WTC11 (cell line): ENCODE data around the gene IFRD2. TPM values are rescaled to one million over a fixed set of nuclear protein-coding genes. Genes with fewer than 3 reads are reported as not detected.

Experiments used
- ATAC-seq: fragments of 200-7000 bp; cut with Tn5 transposase; 2 replicates; pipeline ENCODE4 v1.10.0; 2021; ENCODE audit warnings: mild to moderate bottlenecking, moderate library complexity
- CTCF ChIA-PET: fragments of 300-600 bp; sonication (Branson Sonifier 250); formaldehyde crosslinking; loops from one replicate; lab custom pipeline; 2021; ENCODE audit warnings: antibody characterized with exemption; lab: Charles Lee
- POLR2A ChIA-PET: fragments of 350-600 bp; sonication (Branson Sonifier 250); formaldehyde crosslinking; loops from one replicate; lab custom pipeline; 2021; ENCODE audit warnings: antibody characterized with exemption; lab: Charles Lee
- DNase-seq: peaks from one replicate; pipeline ENCODE4 v3.0.0; 2021; ENCODE audit warnings: low spot score
- H3K27ac Mint-ChIP-seq: 2 replicates; pipeline ENCODE4 v1.8.0; 2021; ENCODE audit warnings: mixed read lengths
- H3K27me3 Mint-ChIP-seq: 2 replicates; pipeline ENCODE4 v1.8.0; 2021; ENCODE audit warnings: low read depth, mild to moderate bottlenecking, moderate library complexity, mixed read lengths
- H3K36me3 Mint-ChIP-seq: 2 replicates; pipeline ENCODE4 v1.8.0; 2021; ENCODE audit warnings: mixed read lengths
- H3K4me1 Mint-ChIP-seq: 2 replicates; pipeline ENCODE4 v1.8.0; 2022; ENCODE audit warnings: mixed read lengths
- H3K4me3 Mint-ChIP-seq: 2 replicates; pipeline ENCODE4 v1.8.0; 2021; ENCODE audit warnings: mild to moderate bottlenecking, moderate library complexity, mixed read lengths
- H3K9me3 Mint-ChIP-seq: 2 replicates; pipeline ENCODE4 v1.8.0; 2021; ENCODE audit warnings: mixed read lengths
- ELF4 ChIP-seq: sonication (generic); formaldehyde crosslinking; IDR thresholded peaks from 2 replicates; pipeline ENCODE4 v1.8.1; 2022; ENCODE audit warnings: low read depth, mild to moderate bottlenecking, moderate library complexity, missing genetic modification reagents
- ESRRA ChIP-seq: sonication (generic); formaldehyde crosslinking; IDR thresholded peaks from 2 replicates; pipeline ENCODE4 v1.8.1; 2022; ENCODE audit warnings: mild to moderate bottlenecking, missing genetic modification reagents, borderline replicate concordance
- FOXK1 ChIP-seq: sonication (generic); formaldehyde crosslinking; IDR thresholded peaks from 2 replicates; pipeline ENCODE4 v1.8.0; 2022; ENCODE audit warnings: mild to moderate bottlenecking, moderate library complexity, missing genetic modification reagents
- JAZF1 ChIP-seq: fragments of 250-450 bp; sonication (Bioruptor Pico); IDR thresholded peaks from 2 replicates; pipeline ENCODE4 v1.9.0; 2021; ENCODE audit warnings: moderate library complexity, mild to moderate bottlenecking, inconsistent platforms
- RELA ChIP-seq: sonication (generic); formaldehyde crosslinking; IDR thresholded peaks from 2 replicates; pipeline ENCODE4 v1.8.1; 2022; ENCODE audit warnings: missing genetic modification reagents, mild to moderate bottlenecking, borderline replicate concordance
- RORB ChIP-seq: fragments of 250-450 bp; sonication (Bioruptor Pico); IDR thresholded peaks from 2 replicates; pipeline ENCODE4 v1.9.0; 2021; ENCODE audit warnings: mild to moderate bottlenecking
- SP1 ChIP-seq: sonication (generic); formaldehyde crosslinking; conservative IDR thresholded peaks from 2 replicates; pipeline ENCODE4 v1.8.1; 2022; ENCODE audit warnings: missing genetic modification reagents
- TEAD4 ChIP-seq: sonication (generic); formaldehyde crosslinking; IDR thresholded peaks from 2 replicates; pipeline ENCODE4 v1.8.0; 2022; ENCODE audit warnings: mild to moderate bottlenecking, missing genetic modification reagents
- ZNF121 ChIP-seq: sonication (generic); formaldehyde crosslinking; IDR thresholded peaks from 2 replicates; pipeline ENCODE4 v1.8.0; 2023; ENCODE audit warnings: missing genetic modification reagents
- total RNA-seq: library from RNA; stranded (reverse); gene quantifications from 3 replicates; pipeline ENCODE4 v1.2.3, GENCODE V29; 2021
- TF ChIP-seq, protein P1 (sequence below): sonication (generic); formaldehyde crosslinking; IDR thresholded peaks from 2 replicates; pipeline ENCODE4 v1.8.0; 2022; ENCODE audit warnings: mild to moderate bottlenecking, missing genetic modification reagents
- TF ChIP-seq, protein P2 (sequence below): sonication (generic); formaldehyde crosslinking; IDR thresholded peaks from 2 replicates; pipeline ENCODE4 v1.8.1; 2023; ENCODE audit warnings: mild to moderate bottlenecking, moderate library complexity, missing genetic modification reagents
- TF ChIP-seq, protein P3 (sequence below): fragments of 250-450 bp; sonication (Bioruptor Pico); IDR thresholded peaks from 2 replicates; pipeline ENCODE4 v2.1.2; 2022; ENCODE audit warnings: mild to moderate bottlenecking, moderate library complexity
- TF ChIP-seq, protein P4 (sequence below): sonication (generic); formaldehyde crosslinking; IDR thresholded peaks from 2 replicates; pipeline ENCODE4 v1.8.1; 2022; ENCODE audit warnings: mild to moderate bottlenecking, moderate library complexity, missing genetic modification reagents
- TF ChIP-seq, protein P5 (sequence below): sonication (generic); formaldehyde crosslinking; IDR thresholded peaks from 2 replicates; pipeline ENCODE4 v1.8.0; 2023; ENCODE audit warnings: missing genetic modification reagents

The IFRD2 gene
- total RNA-seq, 1 experiment from 2014 or later = 92.0 TPM

GRCh38 chr3:50324351-50325112 is 32.3 kb upstream of the IFRD2 start (continued):
- 0 out of 2 replicates have a peak, but pooled peaks have one; percentile 24 for TF ChIP-seq SP1 (CRISPR knock-in tag)
- TF ChIP-seq, protein P1, sequence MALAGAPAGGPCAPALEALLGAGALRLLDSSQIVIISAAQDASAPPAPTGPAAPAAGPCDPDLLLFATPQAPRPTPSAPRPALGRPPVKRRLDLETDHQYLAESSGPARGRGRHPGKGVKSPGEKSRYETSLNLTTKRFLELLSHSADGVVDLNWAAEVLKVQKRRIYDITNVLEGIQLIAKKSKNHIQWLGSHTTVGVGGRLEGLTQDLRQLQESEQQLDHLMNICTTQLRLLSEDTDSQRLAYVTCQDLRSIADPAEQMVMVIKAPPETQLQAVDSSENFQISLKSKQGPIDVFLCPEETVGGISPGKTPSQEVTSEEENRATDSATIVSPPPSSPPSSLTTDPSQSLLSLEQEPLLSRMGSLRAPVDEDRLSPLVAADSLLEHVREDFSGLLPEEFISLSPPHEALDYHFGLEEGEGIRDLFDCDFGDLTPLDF (CRISPR knock-in tag) = no peak
- TF ChIP-seq, protein P2, sequence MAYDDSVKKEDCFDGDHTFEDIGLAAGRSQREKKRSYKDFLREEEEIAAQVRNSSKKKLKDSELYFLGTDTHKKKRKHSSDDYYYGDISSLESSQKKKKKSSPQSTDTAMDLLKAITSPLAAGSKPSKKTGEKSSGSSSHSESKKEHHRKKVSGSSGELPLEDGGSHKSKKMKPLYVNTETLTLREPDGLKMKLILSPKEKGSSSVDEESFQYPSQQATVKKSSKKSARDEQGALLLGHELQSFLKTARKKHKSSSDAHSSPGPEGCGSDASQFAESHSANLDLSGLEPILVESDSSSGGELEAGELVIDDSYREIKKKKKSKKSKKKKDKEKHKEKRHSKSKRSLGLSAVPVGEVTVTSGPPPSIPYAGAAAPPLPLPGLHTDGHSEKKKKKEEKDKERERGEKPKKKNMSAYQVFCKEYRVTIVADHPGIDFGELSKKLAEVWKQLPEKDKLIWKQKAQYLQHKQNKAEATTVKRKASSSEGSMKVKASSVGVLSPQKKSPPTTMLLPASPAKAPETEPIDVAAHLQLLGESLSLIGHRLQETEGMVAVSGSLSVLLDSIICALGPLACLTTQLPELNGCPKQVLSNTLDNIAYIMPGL = 0 out of 2 replicates have a peak, but pooled peaks have one; percentile 28

- Mint-ChIP-seq H3K27ac (peak overlapping the region; percentile 70; the same call in 1 of the 2 replicates), H3K9me3 (no peaks in the 10 kb centered on the region), H3K4me1 (peaks cover 44% of the 10 kb centered on the region), H3K27me3 (no peaks in the 10 kb centered on the region), H3K36me3 (peaks cover 20% of the 10 kb centered on the region), H3K4me3 (no peak overlapping the region)
- no peak for ATAC-seq
- CTCF ChIA-PET = interaction anchor here (0.5 to 5.5 kb wide), 12 partner anchors 13 to 288 kb away, joined by 3 to 95 read pairs (median 6); partner anchors contain the start of genes CISH, HYAL1, HYAL3 and IFRD2
- no peak for DNase-seq
- no peak for TF ChIP-seq ELF4 (CRISPR knock-in tag)
- TF ChIP-seq JAZF1 (CRISPR knock-in tag) = no peak
- TF ChIP-seq RORB = no peak
- TF ChIP-seq, protein P3, sequence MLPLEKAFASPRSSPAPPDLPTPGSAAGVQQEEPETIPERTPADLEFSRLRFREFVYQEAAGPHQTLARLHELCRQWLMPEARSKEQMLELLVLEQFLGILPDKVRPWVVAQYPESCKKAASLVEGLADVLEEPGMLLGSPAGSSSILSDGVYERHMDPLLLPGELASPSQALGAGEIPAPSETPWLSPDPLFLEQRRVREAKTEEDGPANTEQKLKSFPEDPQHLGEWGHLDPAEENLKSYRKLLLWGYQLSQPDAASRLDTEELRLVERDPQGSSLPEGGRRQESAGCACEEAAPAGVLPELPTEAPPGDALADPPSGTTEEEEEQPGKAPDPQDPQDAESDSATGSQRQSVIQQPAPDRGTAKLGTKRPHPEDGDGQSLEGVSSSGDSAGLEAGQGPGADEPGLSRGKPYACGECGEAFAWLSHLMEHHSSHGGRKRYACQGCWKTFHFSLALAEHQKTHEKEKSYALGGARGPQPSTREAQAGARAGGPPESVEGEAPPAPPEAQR (CRISPR knock-in tag) = no peak
- TF ChIP-seq ZNF121 = no peak
- TF ChIP-seq, protein P4, sequence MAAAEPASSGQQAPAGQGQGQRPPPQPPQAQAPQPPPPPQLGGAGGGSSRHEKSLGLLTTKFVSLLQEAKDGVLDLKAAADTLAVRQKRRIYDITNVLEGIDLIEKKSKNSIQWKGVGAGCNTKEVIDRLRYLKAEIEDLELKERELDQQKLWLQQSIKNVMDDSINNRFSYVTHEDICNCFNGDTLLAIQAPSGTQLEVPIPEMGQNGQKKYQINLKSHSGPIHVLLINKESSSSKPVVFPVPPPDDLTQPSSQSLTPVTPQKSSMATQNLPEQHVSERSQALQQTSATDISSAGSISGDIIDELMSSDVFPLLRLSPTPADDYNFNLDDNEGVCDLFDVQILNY = no peak
- POLR2A ChIA-PET = no interaction called here
Observed at GRCh38 chr3:50323614-50324199, 31.5 kb upstream of the IFRD2 start.

DNA sequence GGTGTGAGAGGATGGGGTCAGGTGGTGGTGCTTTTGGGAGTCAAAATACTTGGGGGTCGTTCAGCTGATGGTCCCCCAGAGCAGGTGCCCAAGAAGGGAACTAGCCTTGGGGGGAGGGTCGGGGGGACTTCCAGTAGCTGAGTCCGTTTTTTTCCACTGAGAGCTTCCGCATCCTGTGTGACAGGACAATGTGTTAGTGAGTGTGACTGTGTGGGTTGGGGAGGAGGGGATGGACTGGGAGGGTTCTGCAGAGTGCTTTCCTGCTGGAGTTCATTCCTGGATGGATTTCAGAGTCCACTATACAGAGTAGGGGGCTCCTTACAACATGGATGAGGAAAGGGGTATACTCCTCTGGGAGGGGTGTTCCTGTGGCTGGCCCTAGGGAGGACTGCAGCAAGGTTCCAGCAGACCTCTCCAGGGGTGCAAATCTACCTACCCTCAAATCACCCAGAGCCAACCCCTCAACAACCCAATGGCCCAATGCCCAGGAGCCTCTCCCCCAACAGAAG is 30.9 kb upstream of the IFRD2 start:
- no peak for DNase-seq
- POLR2A ChIA-PET = interaction anchor here (2.0 kb wide), 1 partner anchor 14 kb away, joined by 8 read pairs; no protein-coding TSS in a partner anchor
- ATAC-seq = no peak
- no peak for TF ChIP-seq ELF4 (CRISPR knock-in tag)
- TF ChIP-seq ESRRA = no peak
- TF ChIP-seq, protein P5, sequence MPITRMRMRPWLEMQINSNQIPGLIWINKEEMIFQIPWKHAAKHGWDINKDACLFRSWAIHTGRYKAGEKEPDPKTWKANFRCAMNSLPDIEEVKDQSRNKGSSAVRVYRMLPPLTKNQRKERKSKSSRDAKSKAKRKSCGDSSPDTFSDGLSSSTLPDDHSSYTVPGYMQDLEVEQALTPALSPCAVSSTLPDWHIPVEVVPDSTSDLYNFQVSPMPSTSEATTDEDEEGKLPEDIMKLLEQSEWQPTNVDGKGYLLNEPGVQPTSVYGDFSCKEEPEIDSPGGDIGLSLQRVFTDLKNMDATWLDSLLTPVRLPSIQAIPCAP = no peak
- no peak for TF ChIP-seq FOXK1
- TF ChIP-seq RELA (CRISPR knock-in tag) = no peak
- no peak for TF ChIP-seq TEAD4 (CRISPR knock-in tag)
- TF ChIP-seq, all 79 proteins: peak for 0
- CTCF ChIA-PET = interaction anchor here (0.8 to 5.5 kb wide), 12 partner anchors 14 to 132 kb away, joined by 3 to 95 read pairs (median 6); partner anchors contain the start of genes GNAT1, HYAL1, HYAL3 and IFRD2
- Mint-ChIP-seq H3K36me3 (peaks cover 26% of the 10 kb centered on the region), H3K9me3 (no peaks in the 10 kb centered on the region), H3K4me1 (peaks cover 42% of the 10 kb centered on the region), H3K27ac (peak overlapping the region; percentile 60; the same call in 1 of the 2 replicates), H3K4me3 (peak overlapping the region; percentile 88), H3K27me3 (no peaks in the 10 kb centered on the region)
